ENCODE results near the gene PSMA5. TPM values are rescaled to one million over a fixed set of nuclear protein-coding genes. Genes with fewer than 3 reads are reported as not detected.

PSMA5 gene
- total RNA-seq, 3 donors from 2014 or later, result 67.9 to 103 (median 71.0) TPM

GRCh38 chr1:109393617-109394233 lies 32.5 kb downstream of the PSMA5 start:
- H3K36me3 ChIP-seq (ENCODE audit: low read depth), result no peaks in the 10 kb centered on the region
- DNase-seq, result no peak
- no peak overlapping the region for H3K4me3 ChIP-seq
- intact Hi-C loops (cut with DNase I, micrococcal nuclease), result no loop called here
- H3K9me3 ChIP-seq, result no peaks in the 10 kb centered on the region
- ATAC-seq, result no peak
- TF ChIP-seq, protein P1, sequence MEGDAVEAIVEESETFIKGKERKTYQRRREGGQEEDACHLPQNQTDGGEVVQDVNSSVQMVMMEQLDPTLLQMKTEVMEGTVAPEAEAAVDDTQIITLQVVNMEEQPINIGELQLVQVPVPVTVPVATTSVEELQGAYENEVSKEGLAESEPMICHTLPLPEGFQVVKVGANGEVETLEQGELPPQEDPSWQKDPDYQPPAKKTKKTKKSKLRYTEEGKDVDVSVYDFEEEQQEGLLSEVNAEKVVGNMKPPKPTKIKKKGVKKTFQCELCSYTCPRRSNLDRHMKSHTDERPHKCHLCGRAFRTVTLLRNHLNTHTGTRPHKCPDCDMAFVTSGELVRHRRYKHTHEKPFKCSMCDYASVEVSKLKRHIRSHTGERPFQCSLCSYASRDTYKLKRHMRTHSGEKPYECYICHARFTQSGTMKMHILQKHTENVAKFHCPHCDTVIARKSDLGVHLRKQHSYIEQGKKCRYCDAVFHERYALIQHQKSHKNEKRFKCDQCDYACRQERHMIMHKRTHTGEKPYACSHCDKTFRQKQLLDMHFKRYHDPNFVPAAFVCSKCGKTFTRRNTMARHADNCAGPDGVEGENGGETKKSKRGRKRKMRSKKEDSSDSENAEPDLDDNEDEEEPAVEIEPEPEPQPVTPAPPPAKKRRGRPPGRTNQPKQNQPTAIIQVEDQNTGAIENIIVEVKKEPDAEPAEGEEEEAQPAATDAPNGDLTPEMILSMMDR (IDR thresholded peaks at IDR 0.05), result no peak
- H3K4me1 ChIP-seq (ENCODE audit: low read depth), result peaks cover 40% of the 10 kb centered on the region

GRCh38 chr1:109392788-109393616 lies 33.2 kb downstream of the PSMA5 start:
- TF ChIP-seq, protein P1 (IDR thresholded peaks at IDR 0.05), result no peak
- no peaks in the 10 kb centered on the region for H3K9me3 ChIP-seq
- ATAC-seq (peak; percentile 78), DNase-seq (peak; percentile 63 to 73 (median 70))
- intact Hi-C loops (cut with DNase I, micrococcal nuclease), result no loop called here
- H3K36me3 ChIP-seq (ENCODE audit: low read depth), result no peaks in the 10 kb centered on the region
- H3K4me1 ChIP-seq (ENCODE audit: low read depth), result peaks cover 33% of the 10 kb centered on the region
- H3K4me3 ChIP-seq, result no peak overlapping the region

GRCh38 chr1:109392037-109392787 lies 34.0 kb downstream of the PSMA5 start:
- H3K9me3 ChIP-seq, result no peaks in the 10 kb centered on the region
- peaks cover 33% of the 10 kb centered on the region for H3K4me1 ChIP-seq (ENCODE audit: low read depth)
- H3K4me3 ChIP-seq, result no peak overlapping the region
- intact Hi-C loops (cut with DNase I, micrococcal nuclease), result no loop called here
- H3K36me3 ChIP-seq (ENCODE audit: low read depth), result no peaks in the 10 kb centered on the region
- TF ChIP-seq, protein P1 (IDR thresholded peaks at IDR 0.05), result no peak
- no peak for DNase-seq
- ATAC-seq, result no peak

- Histone ChIP-seq H3K9me3 (no peaks in the 10 kb centered on the region), H3K36me3 (ENCODE audit: low read depth) (no peaks in the 10 kb centered on the region), H3K4me1 (ENCODE audit: low read depth) (peaks cover 33% of the 10 kb centered on the region), H3K4me3 (no peak overlapping the region)
- DNase-seq (no peak), ATAC-seq (no peak)
- TF ChIP-seq, protein P1 (IDR thresholded peaks at IDR 0.05), result no peak
- intact Hi-C loops (cut with DNase I, micrococcal nuclease), result no loop called here
Measured at GRCh38 chr1:109391626-109392025, 34.6 kb downstream of the PSMA5 start.

DNA sequence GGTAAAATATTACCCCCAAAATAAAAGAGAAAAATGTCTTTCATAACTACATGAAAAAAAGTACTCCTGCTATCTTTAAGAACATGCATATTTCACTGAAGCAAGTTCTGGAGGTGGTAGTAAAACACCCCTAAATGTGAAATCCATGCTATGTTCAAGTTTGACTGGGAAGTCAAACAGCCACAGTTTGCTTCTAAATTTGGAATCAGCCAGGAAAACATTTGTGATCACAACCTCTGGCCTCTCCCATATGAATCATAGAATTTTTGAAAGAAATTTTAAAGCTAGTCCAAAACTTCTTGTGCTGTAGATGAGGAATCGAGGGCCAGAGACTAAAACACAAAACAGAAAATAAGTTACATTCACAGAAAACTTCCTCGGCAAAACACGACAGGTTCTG lies 35.1 kb downstream of the PSMA5 start:
- no peak for ATAC-seq
- intact Hi-C loops (cut with DNase I, micrococcal nuclease), result no loop called here
- H3K4me1 ChIP-seq (ENCODE audit: low read depth), result peaks cover 29% of the 10 kb centered on the region

More for the DNA sequence above, 35.1 kb downstream of the PSMA5 start:
- DNase-seq, result no peak
- no peak overlapping the region for H3K4me3 ChIP-seq
- H3K9me3 ChIP-seq, result no peaks in the 10 kb centered on the region
- TF ChIP-seq, protein P1 (IDR thresholded peaks at IDR 0.05), result no peak
- no peaks in the 10 kb centered on the region for H3K36me3 ChIP-seq (ENCODE audit: low read depth)
